A549 (cell line): Measurements from ENCODE around the gene PRR5L. TPM values are rescaled to one million over a fixed set of nuclear protein-coding genes. Genes with fewer than 3 reads are reported as not detected.

ENCODE experiments used
- ATAC-seq, 2 experiments: fragments of 200-7000 bp in 1 of 2; fragments of >200 bp in 1 of 2; cut with Nextera tagmentation in 1 of 2; cut with Tn5 transposase in 1 of 2; 3 replicates each; pipeline versions ENCODE4 v1.8.0 to v1.9.1; 2018 to 2020; ENCODE audit warnings: mild to moderate bottlenecking in 1 of 2, moderate library complexity in 1 of 2
- CTCF ChIA-PET: fragments of 300-600 bp; sonication (Branson Sonifier 250); formaldehyde crosslinking; extraction: SDS; loops from one replicate; lab custom pipeline; 2021; ENCODE audit warnings: antibody characterized with exemption, inconsistent platforms; lab: Yijun Ruan, JAX
- POLR2A ChIA-PET: fragments of 350-600 bp; formaldehyde crosslinking; extraction: SDS; loops from one replicate; lab custom pipeline; 2021; ENCODE audit warnings: antibody characterized with exemption, inconsistent platforms; lab: Yijun Ruan, JAX
- DNase-seq, 2 experiments: peaks; one replicate each; pipeline versions ENCODE4 v3.0.0 to v3.0.0-alpha.2; 2011 to 2016; ENCODE audit warnings: low read depth in 1 of 2, low spot score in 1 of 2
- FAIRE-seq: peaks from 2 replicates; lab custom pipeline; 2011; peaks lifted over from hg19 to GRCh38; lab: Jason Lieb, UNC
- H3K27ac ChIP-seq, 2 experiments: fragments of >200 bp; sonication (Bioruptor Twin); formaldehyde crosslinking; 3 replicates each; pipeline ENCODE4 v1.5.1; 2016 to 2017
- H3K4me1 ChIP-seq: fragments of >200 bp; sonication (Bioruptor Twin); formaldehyde crosslinking; 3 replicates; pipeline ENCODE4 v1.6.1; 2016
- H3K4me2 ChIP-seq: fragments of >200 bp; sonication (Bioruptor Twin); formaldehyde crosslinking; 3 replicates; pipeline ENCODE4 v1.6.1; 2016
- H3K4me3 ChIP-seq: fragments of >200 bp; sonication (Bioruptor Twin); formaldehyde crosslinking; 3 replicates; pipeline ENCODE4 v1.5.1; 2016
- H3K9me3 ChIP-seq: fragments of >200 bp; sonication (Bioruptor Twin); formaldehyde crosslinking; 3 replicates; pipeline ENCODE4 v1.6.1; 2016
- CBX2 ChIP-seq: fragments of 200-600 bp; sonication (generic); IDR thresholded peaks from 2 replicates; pipeline ENCODE4 v1.6.1; 2016; ENCODE audit warnings: low read depth, mild to moderate bottlenecking, borderline replicate concordance
- CEBPB ChIP-seq, 2 experiments: fragments of >200 bp in 1 of 2; sonication (Bioruptor Twin) in 1 of 2; formaldehyde crosslinking in 1 of 2; IDR thresholded peaks; 2 replicates each; pipeline ENCODE4 v1.6.1; 2012 to 2016
- CHD2 ChIP-seq: fragments of 150-350 bp; IDR thresholded peaks from 2 replicates; pipeline ENCODE4 v1.6.1; 2014; ENCODE audit warnings: low read length; ENCODE audit not compliant: partially characterized antibody
- EHF ChIP-seq: fragments of 250-450 bp; sonication (Bioruptor Pico); IDR thresholded peaks from 2 replicates; pipeline ENCODE4 v1.5.0; 2020; ENCODE audit warnings: mild to moderate bottlenecking
- EHMT2 ChIP-seq: fragments of 200-600 bp; sonication (generic); IDR thresholded peaks from 2 replicates; pipeline ENCODE4 v1.6.1; 2016; ENCODE audit warnings: antibody characterized with exemption, low read depth, mild to moderate bottlenecking, moderate library complexity
- FOSB ChIP-seq: fragments of 250-450 bp; sonication (Bioruptor Pico); IDR thresholded peaks from 2 replicates; pipeline ENCODE4 v1.5.0; 2020; ENCODE audit warnings: mild to moderate bottlenecking, moderate library complexity
- FOSL2 ChIP-seq, 2 experiments: fragments of 450-650 bp in 1 of 2; fragments of >200 bp in 1 of 2; sonication (Bioruptor Twin) in 1 of 2; formaldehyde crosslinking; IDR thresholded peaks; 2 replicates each; pipeline versions ENCODE4 v1.5.0 to v1.6.1; 2016 to 2020; ENCODE audit warnings: mild to moderate bottlenecking in 1 of 2, moderate library complexity in 1 of 2
- FOXS1 ChIP-seq: fragments of 250-450 bp; sonication (Bioruptor Pico); IDR thresholded peaks from 2 replicates; pipeline ENCODE4 v1.5.0; 2020; ENCODE audit warnings: mild to moderate bottlenecking, moderate library complexity
- GATA3 ChIP-seq: IDR thresholded peaks from 2 replicates; pipeline ENCODE4 v1.6.1; 2012; ENCODE audit warnings: borderline replicate concordance
- HEYL ChIP-seq: fragments of 250-450 bp; sonication (Bioruptor Pico); IDR thresholded peaks from 2 replicates; pipeline ENCODE4 v1.8.0; 2021; ENCODE audit warnings: mild to moderate bottlenecking, moderate library complexity
- HOXB13 ChIP-seq: fragments of 250-450 bp; sonication (Bioruptor Pico); IDR thresholded peaks from 2 replicates; pipeline ENCODE4 v1.5.0; 2020; ENCODE audit warnings: low read depth, mild to moderate bottlenecking, moderate library complexity
- JUN ChIP-seq, 2 experiments: fragments of >200 bp; sonication (Bioruptor Twin); formaldehyde crosslinking; IDR thresholded peaks; 2 replicates in 1 of 2; 3 replicates in 1 of 2; pipeline ENCODE4 v1.6.1; 2016 to 2017
- JUNB ChIP-seq: fragments of >200 bp; sonication (Bioruptor Twin); formaldehyde crosslinking; IDR thresholded peaks from 2 replicates; pipeline ENCODE4 v1.6.1; 2016
- KDM5A ChIP-seq: fragments of 200-600 bp; sonication (generic); IDR thresholded peaks from 2 replicates; pipeline ENCODE4 v1.6.1; 2016; ENCODE audit warnings: antibody characterized with exemption, mild to moderate bottlenecking
- MAFK ChIP-seq: fragments of 450-650 bp; IDR thresholded peaks from 2 replicates; pipeline ENCODE4 v1.6.1; 2014; ENCODE audit not compliant: partially characterized antibody
- MYC ChIP-seq: IDR thresholded peaks from 2 replicates; pipeline ENCODE4 v1.6.1; 2012; ENCODE audit warnings: mild to moderate bottlenecking, inconsistent platforms, low read length, improper control_type of control experiment, borderline replicate concordance
- POLR2AphosphoS2 ChIP-seq: conservative IDR thresholded peaks from 2 replicates; pipeline ENCODE4 v1.6.1; 2012; ENCODE audit warnings: low read length, improper control_type of control experiment, inconsistent platforms
- RAD21 ChIP-seq, 2 experiments: fragments of >200 bp in 1 of 2; sonication (Bioruptor Twin) in 1 of 2; formaldehyde crosslinking in 1 of 2; IDR thresholded peaks in 1 of 2; conservative IDR thresholded peaks in 1 of 2; 2 replicates in 1 of 2; 3 replicates in 1 of 2; pipeline ENCODE4 v1.6.1; 2012 to 2018; ENCODE audit warnings: inconsistent platforms in 1 of 2
- RARB ChIP-seq: fragments of 250-450 bp; sonication (Bioruptor Pico); IDR thresholded peaks from 2 replicates; pipeline ENCODE4 v1.8.0; 2021; ENCODE audit warnings: mild to moderate bottlenecking, moderate library complexity
- RCOR1 ChIP-seq: fragments of 150-350 bp; IDR thresholded peaks from 2 replicates; pipeline ENCODE4 v1.6.1; 2014; ENCODE audit warnings: antibody characterized with exemption, low read length, low read depth
- RFX5 ChIP-seq: fragments of 450-650 bp; IDR thresholded peaks from 2 replicates; pipeline ENCODE4 v1.7.1; 2014; ENCODE audit warnings: antibody characterized with exemption, mild to moderate bottlenecking, moderate library complexity
- RNF2 ChIP-seq: fragments of 200-600 bp; sonication (generic); IDR thresholded peaks from 2 replicates; pipeline ENCODE4 v1.6.1; 2016; ENCODE audit warnings: low read depth, mild to moderate bottlenecking, antibody characterized with exemption, moderate library complexity, borderline replicate concordance
- SMC3 ChIP-seq: fragments of >200 bp; sonication (Bioruptor Twin); formaldehyde crosslinking; IDR thresholded peaks from 3 replicates; pipeline ENCODE4 v1.6.1; 2018; ENCODE audit warnings: inconsistent platforms
- TP53 ChIP-seq: fragments of 250-450 bp; sonication (Bioruptor Pico); IDR thresholded peaks from 2 replicates; pipeline ENCODE4 v1.5.0; 2021; ENCODE audit warnings: mild to moderate bottlenecking, moderate library complexity
- ZNF302 ChIP-seq: fragments of 250-450 bp; sonication (Bioruptor Pico); IDR thresholded peaks from 2 replicates; pipeline ENCODE4 v1.9.0; 2021; ENCODE audit warnings: inconsistent platforms, mild to moderate bottlenecking, moderate library complexity
- ZSCAN20 ChIP-seq: fragments of 250-450 bp; sonication (Bioruptor Pico); IDR thresholded peaks from 2 replicates; pipeline ENCODE4 v1.8.0; 2022; ENCODE audit warnings: mild to moderate bottlenecking, moderate library complexity
- WGBS: methylation state at CpG from one replicate; pipeline ENCODE4 v1.1.6; 2017; ENCODE audit errors: missing lambda C conversion rate; 5-methylcytosine and 5-hydroxymethylcytosine counted together
- polyA plus RNA-seq, 4 experiments: library from polyadenylated mRNA; depleted of rRNA in 3 of 4; stranded (reverse); fragments of >200 nt; fragmentation: RNase III in 1 of 4; extraction: RNeasy Plus Mini Kit Qiagen cat#74134 plus additional on column Dnase treatment in 1 of 4; gene quantifications; 2 replicates in 3 of 4; 3 replicates in 1 of 4; pipeline ENCODE4 v1.2.3, GENCODE V29; 2011 to 2017
- TF ChIP-seq, protein P1 (sequence below): IDR thresholded peaks from 2 replicates; pipeline ENCODE4 v1.6.1; 2012
- TF ChIP-seq, protein P2 (sequence below): fragments of 250-450 bp; sonication (Bioruptor Pico); IDR thresholded peaks from 2 replicates; pipeline ENCODE4 v1.5.0; 2021; ENCODE audit warnings: mild to moderate bottlenecking, moderate library complexity, borderline replicate concordance
- TF ChIP-seq, protein P3 (sequence below): IDR thresholded peaks from 2 replicates; pipeline ENCODE4 v1.6.1; 2012
- TF ChIP-seq, protein P4 (sequence below): fragments of 150-350 bp; IDR thresholded peaks from 2 replicates; pipeline ENCODE4 v1.6.1; 2014; ENCODE audit warnings: low read depth, mild to moderate bottlenecking, low read length
- TF ChIP-seq, protein P5 (sequence below): fragments of >200 bp; sonication (Bioruptor Twin); formaldehyde crosslinking; IDR thresholded peaks from 2 replicates; pipeline ENCODE4 v1.6.1; 2016
- TF ChIP-seq, protein P6 (sequence below): fragments of 250-450 bp; sonication (Bioruptor Pico); IDR thresholded peaks from 2 replicates; pipeline ENCODE4 v1.5.0; 2020; ENCODE audit warnings: low read depth, mild to moderate bottlenecking, moderate library complexity
- TF ChIP-seq, protein P7 (sequence below): IDR thresholded peaks from 2 replicates; pipeline ENCODE4 v1.6.1; 2012; ENCODE audit warnings: low read depth, borderline replicate concordance

The PRR5L gene
- polyA plus RNA-seq, 2 of the 4 experiments (the other 2 are of a cell fraction): 6.9 to 12.1 TPM

DNA sequence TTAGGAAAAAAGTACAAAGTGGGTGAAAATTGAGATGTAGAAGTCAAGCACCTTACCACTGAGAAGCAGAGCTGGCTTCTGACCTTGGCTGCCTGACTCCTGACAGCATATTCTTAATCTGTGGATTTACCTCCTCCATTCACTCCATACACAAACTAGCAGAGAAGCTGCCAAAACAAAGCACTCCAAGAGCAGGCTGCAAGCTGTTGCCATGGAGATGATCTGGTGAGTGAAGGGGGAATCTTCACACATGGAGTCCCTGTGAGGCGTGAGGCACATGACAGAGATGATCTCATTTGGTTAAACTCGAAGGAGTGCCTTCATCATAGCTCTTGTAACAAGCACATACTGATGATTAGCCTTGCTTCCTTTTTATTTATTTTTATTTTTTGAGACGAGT, 23.0 kb upstream of the PRR5L start:
- no peak for DNase-seq
- H3K4me1 ChIP-seq: no peaks in the 10 kb centered on the region
- no peak overlapping the region for H3K27ac ChIP-seq
- TF ChIP-seq, protein P1, sequence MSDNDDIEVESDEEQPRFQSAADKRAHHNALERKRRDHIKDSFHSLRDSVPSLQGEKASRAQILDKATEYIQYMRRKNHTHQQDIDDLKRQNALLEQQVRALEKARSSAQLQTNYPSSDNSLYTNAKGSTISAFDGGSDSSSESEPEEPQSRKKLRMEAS: no peak
- TF ChIP-seq JUN (IDR thresholded peaks at IDR 0.05): no peak
- no peak for TF ChIP-seq MAFK
- no peak for TF ChIP-seq MYC
- no peak for TF ChIP-seq RAD21 (conservative IDR thresholded peaks at IDR 0.05 in 1 of 2, IDR thresholded peaks at IDR 0.05 in 1 of 2)
- TF ChIP-seq, protein P2, sequence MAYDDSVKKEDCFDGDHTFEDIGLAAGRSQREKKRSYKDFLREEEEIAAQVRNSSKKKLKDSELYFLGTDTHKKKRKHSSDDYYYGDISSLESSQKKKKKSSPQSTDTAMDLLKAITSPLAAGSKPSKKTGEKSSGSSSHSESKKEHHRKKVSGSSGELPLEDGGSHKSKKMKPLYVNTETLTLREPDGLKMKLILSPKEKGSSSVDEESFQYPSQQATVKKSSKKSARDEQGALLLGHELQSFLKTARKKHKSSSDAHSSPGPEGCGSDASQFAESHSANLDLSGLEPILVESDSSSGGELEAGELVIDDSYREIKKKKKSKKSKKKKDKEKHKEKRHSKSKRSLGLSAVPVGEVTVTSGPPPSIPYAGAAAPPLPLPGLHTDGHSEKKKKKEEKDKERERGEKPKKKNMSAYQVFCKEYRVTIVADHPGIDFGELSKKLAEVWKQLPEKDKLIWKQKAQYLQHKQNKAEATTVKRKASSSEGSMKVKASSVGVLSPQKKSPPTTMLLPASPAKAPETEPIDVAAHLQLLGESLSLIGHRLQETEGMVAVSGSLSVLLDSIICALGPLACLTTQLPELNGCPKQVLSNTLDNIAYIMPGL: no peak
- no peak for TF ChIP-seq KDM5A
- TF ChIP-seq RFX5: no peak
- TF ChIP-seq EHF: no peak
- TF ChIP-seq HEYL: no peak
- no peak for TF ChIP-seq RNF2
- TF ChIP-seq, protein P3, sequence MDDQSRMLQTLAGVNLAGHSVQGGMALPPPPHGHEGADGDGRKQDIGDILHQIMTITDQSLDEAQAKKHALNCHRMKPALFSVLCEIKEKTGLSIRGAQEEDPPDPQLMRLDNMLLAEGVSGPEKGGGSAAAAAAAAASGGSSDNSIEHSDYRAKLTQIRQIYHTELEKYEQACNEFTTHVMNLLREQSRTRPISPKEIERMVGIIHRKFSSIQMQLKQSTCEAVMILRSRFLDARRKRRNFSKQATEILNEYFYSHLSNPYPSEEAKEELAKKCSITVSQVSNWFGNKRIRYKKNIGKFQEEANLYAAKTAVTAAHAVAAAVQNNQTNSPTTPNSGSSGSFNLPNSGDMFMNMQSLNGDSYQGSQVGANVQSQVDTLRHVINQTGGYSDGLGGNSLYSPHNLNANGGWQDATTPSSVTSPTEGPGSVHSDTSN: no peak
- TF ChIP-seq CBX2: no peak
- no peak for TF ChIP-seq ZSCAN20
- TF ChIP-seq, protein P4, sequence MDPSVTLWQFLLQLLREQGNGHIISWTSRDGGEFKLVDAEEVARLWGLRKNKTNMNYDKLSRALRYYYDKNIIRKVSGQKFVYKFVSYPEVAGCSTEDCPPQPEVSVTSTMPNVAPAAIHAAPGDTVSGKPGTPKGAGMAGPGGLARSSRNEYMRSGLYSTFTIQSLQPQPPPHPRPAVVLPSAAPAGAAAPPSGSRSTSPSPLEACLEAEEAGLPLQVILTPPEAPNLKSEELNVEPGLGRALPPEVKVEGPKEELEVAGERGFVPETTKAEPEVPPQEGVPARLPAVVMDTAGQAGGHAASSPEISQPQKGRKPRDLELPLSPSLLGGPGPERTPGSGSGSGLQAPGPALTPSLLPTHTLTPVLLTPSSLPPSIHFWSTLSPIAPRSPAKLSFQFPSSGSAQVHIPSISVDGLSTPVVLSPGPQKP: no peak
- TF ChIP-seq, protein P5, sequence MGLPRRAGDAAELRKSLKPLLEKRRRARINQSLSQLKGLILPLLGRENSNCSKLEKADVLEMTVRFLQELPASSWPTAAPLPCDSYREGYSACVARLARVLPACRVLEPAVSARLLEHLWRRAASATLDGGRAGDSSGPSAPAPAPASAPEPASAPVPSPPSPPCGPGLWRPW: no peak
- TF ChIP-seq CHD2: no peak
- TF ChIP-seq FOSL2 (IDR thresholded peaks at IDR 0.05): no peak
- TF ChIP-seq FOSL2 (CRISPR knock-in tag; IDR thresholded peaks at IDR 0.05): no peak
- TF ChIP-seq, all 56 proteins: peak for 0
- Histone ChIP-seq H3K9me3 (no peaks in the 10 kb centered on the region), H3K4me2 (no peak overlapping the region), H3K4me3 (no peak overlapping the region)
- ATAC-seq: no peak
- POLR2A ChIA-PET: no interaction called here
- CTCF ChIA-PET: interaction anchor here (0.9 to 4.3 kb wide), 6 partner anchors 7 to 808 kb away, joined by 3 to 34 read pairs (median 6); no protein-coding TSS in a partner anchor
- WGBS: 75% methylated on average over 3 of the region's 3 CpGs
- no peak for FAIRE-seq

DNA sequence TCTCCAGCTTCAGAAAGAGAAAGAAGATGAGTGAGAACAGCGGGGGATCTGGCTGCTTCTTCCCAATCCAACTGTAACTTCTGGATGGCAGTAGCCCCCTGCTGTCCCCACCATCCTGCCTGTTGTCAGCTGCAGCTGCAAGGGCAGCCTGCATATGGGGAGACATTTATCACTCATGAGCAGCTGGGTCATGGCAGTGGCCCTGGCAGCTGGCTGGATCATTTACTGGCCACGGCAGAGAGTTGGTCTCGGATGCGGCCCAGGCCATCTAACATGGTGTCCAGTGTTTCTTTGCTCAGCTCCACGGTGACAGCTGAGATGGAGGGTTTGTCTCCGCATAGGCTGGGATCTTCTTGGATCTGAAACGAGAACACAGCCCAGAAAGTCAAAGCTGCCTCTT, 21.7 kb upstream of the PRR5L start:
- WGBS: 79% methylated on average over 6 of the region's 7 CpGs
- CTCF ChIA-PET: interaction anchor here (0.8 to 4.3 kb wide), 7 partner anchors 9 to 659 kb away, joined by 3 to 34 read pairs (median 4); no protein-coding TSS in a partner anchor

More for the DNA sequence above, 21.7 kb upstream of the PRR5L start:
- TF ChIP-seq EHMT2: no peak
- no peak for TF ChIP-seq CEBPB (IDR thresholded peaks at IDR 0.05)
- no peak for TF ChIP-seq SMC3
- TF ChIP-seq, protein P5: no peak
- no peak for TF ChIP-seq GATA3
- TF ChIP-seq TP53: no peak
- no peak for TF ChIP-seq FOXS1 (CRISPR knock-in tag)
- TF ChIP-seq, protein P6, sequence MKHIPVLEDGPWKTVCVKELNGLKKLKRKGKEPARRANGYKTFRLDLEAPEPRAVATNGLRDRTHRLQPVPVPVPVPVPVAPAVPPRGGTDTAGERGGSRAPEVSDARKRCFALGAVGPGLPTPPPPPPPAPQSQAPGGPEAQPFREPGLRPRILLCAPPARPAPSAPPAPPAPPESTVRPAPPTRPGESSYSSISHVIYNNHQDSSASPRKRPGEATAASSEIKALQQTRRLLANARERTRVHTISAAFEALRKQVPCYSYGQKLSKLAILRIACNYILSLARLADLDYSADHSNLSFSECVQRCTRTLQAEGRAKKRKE (CRISPR knock-in tag): no peak
- TF ChIP-seq ZNF302 (CRISPR knock-in tag): no peak
- TF ChIP-seq FOSB: no peak
- TF ChIP-seq RCOR1: no peak
- no peak for TF ChIP-seq RARB (CRISPR knock-in tag)
- no peak for TF ChIP-seq MAFK
- no peak for TF ChIP-seq JUNB
- no peak for TF ChIP-seq POLR2AphosphoS2
- TF ChIP-seq, protein P7, sequence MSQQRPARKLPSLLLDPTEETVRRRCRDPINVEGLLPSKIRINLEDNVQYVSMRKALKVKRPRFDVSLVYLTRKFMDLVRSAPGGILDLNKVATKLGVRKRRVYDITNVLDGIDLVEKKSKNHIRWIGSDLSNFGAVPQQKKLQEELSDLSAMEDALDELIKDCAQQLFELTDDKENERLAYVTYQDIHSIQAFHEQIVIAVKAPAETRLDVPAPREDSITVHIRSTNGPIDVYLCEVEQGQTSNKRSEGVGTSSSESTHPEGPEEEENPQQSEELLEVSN: no peak
- TF ChIP-seq HOXB13 (CRISPR knock-in tag): no peak
- TF ChIP-seq, all 56 proteins: peak for 0
- Histone ChIP-seq H3K27ac (no peak overlapping the region), H3K4me1 (no peaks in the 10 kb centered on the region), H3K4me2 (no peak overlapping the region), H3K4me3 (no peak overlapping the region), H3K9me3 (no peaks in the 10 kb centered on the region)
- no peak for ATAC-seq
- FAIRE-seq: no peak
- DNase-seq: no peak
- POLR2A ChIA-PET: no interaction called here
